NAMALWA (cell line): ENCODE data around the gene HTD2.

ENCODE experiments used
- DNase-seq: peaks from one replicate; pipeline ENCODE4 v3.0.0-alpha.2; 2015; ENCODE audit warnings: low spot score

The HTD2 gene

GRCh38 chr3:58358808-58359207, 52.5 kb downstream of the HTD2 start:
- no peak for DNase-seq

GRCh38 chr3:58359621-58360020, 53.3 kb downstream of the HTD2 start:
- DNase-seq = no peak

- DNase-seq = no peak
These were observed 55.5 kb downstream of the HTD2 start for GRCh38 chr3:58361866-58362265.

GRCh38 chr3:58366699-58367098, 60.4 kb downstream of the HTD2 start:
- DNase-seq = no peak

- no peak for DNase-seq
These were observed 62.7 kb downstream of the HTD2 start for GRCh38 chr3:58369038-58369437.
